Esophagus squamous epithelium (tissue), 5 donors: ENCODE measurements around the gene RERE. TPM values are rescaled to one million over a fixed set of nuclear protein-coding genes. Genes with fewer than 3 reads are reported as not detected.
"Not testable (repeated sequence)": the region's sequence is repeated elsewhere in the genome, so short reads cannot be mapped to it uniquely, and the experiment has no call there.

Experiments
- DNase-seq: peaks from one replicate; lab custom pipeline; 2025; lab: John Stamatoyannopoulos, UW
- H3K27ac ChIP-seq, 4 donors: fragments of 200-600 bp; sonication (generic); one replicate each; pipeline ENCODE4 v1.5.1; 2016 to 2019; ENCODE audit warnings: mild to moderate bottlenecking in 1 of 4
- H3K27me3 ChIP-seq, 4 donors: fragments of 200-600 bp; sonication (generic); 1 replicate in 3 of 4; 2 replicates in 1 of 4; pipeline versions ENCODE4 v1.5.1 to v1.6.0; 2017 to 2021; ENCODE audit warnings: antibody characterized with exemption in 1 of 4
- H3K36me3 ChIP-seq, 3 donors: fragments of 200-600 bp; sonication (generic); one replicate each; pipeline ENCODE4 v1.5.1; 2016 to 2019
- H3K4me1 ChIP-seq, 3 donors: fragments of 200-600 bp; sonication (generic); one replicate each; pipeline ENCODE4 v1.5.1; 2017 to 2019
- H3K4me3 ChIP-seq, 4 donors: fragments of 200-600 bp; sonication (generic); 1 replicate in 3 of 4; 2 replicates in 1 of 4; pipeline ENCODE4 v1.5.1; 2016 to 2019; ENCODE audit warnings: mild to moderate bottlenecking in 2 of 4, moderate library complexity in 1 of 4
- H3K9me3 ChIP-seq, 3 donors: fragments of 200-600 bp; sonication (generic); one replicate each; pipeline ENCODE4 v1.5.1; 2016 to 2019
- POLR2A ChIP-seq, 4 donors: fragments of 450-650 bp; IDR thresholded peaks; one replicate each; pipeline ENCODE4 v1.6.1; 2017; ENCODE audit warnings: antibody characterized with exemption in 4 of 4, mild to moderate bottlenecking in 4 of 4, moderate library complexity in 3 of 4
- WGBS, 2 donors: methylation state at CpG; one replicate each; pipeline ENCODE4 v1.1.5; 2018; 5-methylcytosine and 5-hydroxymethylcytosine counted together
- intact Hi-C: fragments of 100-400 bp; cut with DNase I; formaldehyde crosslinking; loops from one replicate; pipeline ENCODE4 v1.15.0; 2022
- total RNA-seq, 4 donors: library from RNA; depleted of rRNA; stranded (reverse); fragments of >200 nt; gene quantifications; one replicate each; pipeline ENCODE4 v1.1.0, GENCODE V29; 2016
- TF ChIP-seq, protein P1 (sequence below), 6 experiments: fragments of 450-650 bp in 4 of 6; fragments of 200-600 bp in 2 of 6; sonication (generic) in 2 of 6; IDR thresholded peaks; one replicate each; pipeline ENCODE4 v1.5.1; 2016 to 2019; ENCODE audit warnings: antibody characterized with exemption in 6 of 6, mild to moderate bottlenecking in 4 of 6, moderate library complexity in 4 of 6
- donor health status: DM: yes; HTN: yes; CAD: no.

RERE gene
- total RNA-seq, 4 donors from 2014 or later: 27.5 to 56.6 (median 32.1) TPM

DNA sequence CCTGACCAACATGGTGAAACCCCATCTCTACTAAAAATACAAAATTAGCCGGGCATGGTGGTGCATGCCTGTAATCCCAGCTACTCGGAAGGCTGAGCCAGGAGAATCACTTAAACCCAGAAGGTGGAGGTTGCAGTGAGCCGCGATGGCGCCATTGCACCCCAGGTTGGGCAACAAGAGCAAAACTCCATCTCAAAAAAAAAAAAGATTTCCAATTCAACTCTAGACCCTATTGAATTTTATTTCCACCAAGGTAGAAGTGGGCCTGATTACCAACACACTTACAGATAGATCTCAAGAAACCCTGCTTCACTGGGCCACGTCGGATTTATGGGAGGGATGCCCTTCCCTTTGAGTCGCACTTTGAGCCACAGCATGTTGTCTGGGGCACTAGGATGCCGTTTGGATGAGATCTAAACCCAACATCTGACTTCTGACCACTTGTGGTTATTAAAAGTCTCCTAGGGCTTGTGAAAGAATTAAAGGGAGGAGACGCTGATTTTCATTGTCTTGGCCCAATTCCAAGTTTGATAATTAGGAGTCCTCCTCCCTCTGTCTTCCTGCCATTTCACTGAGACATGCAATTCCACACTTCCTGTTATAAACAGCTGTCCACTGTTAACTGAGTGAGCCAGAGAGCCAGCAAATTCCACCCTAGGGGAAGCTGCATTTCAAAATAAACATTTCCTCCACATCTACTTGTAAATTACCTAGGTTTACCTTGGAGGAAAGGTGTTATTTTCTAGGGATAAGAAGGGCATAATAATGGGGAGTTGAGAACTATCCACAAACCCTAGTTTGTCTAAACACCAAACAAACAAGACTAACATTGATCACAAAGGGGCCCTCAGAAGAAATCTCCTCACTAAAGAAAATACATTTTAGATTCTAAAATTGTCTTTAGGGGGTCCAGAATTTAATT lies 5.2 kb upstream of the RERE start:
- no peak for TF ChIP-seq POLR2A (IDR thresholded peaks at IDR 0.05)
- intact Hi-C loops: no loop called here

DNA sequence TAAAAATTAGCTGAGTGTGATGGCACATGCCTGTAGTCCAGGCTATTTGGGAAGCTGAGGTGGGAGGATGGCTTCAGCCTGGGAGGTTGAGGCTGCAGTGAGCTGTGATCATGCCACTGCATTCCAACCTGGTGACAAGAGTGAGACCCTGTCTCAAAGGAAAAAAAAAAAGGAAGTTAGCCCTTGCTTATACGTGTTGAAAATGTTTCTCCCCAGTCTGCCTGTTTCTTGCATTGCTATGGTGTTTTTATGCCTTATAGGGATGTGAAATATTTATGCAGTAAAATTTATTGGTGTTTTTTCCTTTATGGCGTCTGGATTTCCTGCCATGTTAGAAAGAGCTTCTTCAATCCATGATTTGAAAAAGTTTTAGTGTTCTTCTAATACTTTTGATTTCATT lies 3.6 kb upstream of the RERE start:
- WGBS, 2 donors: 39 to 58% methylated on average over 2 of the region's 2 CpGs
- TF ChIP-seq POLR2A (IDR thresholded peaks at IDR 0.05): no peak
- TF ChIP-seq, protein P1, sequence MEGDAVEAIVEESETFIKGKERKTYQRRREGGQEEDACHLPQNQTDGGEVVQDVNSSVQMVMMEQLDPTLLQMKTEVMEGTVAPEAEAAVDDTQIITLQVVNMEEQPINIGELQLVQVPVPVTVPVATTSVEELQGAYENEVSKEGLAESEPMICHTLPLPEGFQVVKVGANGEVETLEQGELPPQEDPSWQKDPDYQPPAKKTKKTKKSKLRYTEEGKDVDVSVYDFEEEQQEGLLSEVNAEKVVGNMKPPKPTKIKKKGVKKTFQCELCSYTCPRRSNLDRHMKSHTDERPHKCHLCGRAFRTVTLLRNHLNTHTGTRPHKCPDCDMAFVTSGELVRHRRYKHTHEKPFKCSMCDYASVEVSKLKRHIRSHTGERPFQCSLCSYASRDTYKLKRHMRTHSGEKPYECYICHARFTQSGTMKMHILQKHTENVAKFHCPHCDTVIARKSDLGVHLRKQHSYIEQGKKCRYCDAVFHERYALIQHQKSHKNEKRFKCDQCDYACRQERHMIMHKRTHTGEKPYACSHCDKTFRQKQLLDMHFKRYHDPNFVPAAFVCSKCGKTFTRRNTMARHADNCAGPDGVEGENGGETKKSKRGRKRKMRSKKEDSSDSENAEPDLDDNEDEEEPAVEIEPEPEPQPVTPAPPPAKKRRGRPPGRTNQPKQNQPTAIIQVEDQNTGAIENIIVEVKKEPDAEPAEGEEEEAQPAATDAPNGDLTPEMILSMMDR (IDR thresholded peaks at IDR 0.05): no peak
- Histone ChIP-seq H3K27me3 (no peaks in the 10 kb centered on the region), H3K27ac (no peak overlapping the region), H3K4me3 (no peak overlapping the region), H3K9me3 (no peaks in the 10 kb centered on the region), H3K4me1 (peaks cover 0 to 49% (median 13%) of the 10 kb centered on the region in 3 donors), H3K36me3 (no peaks in the 10 kb centered on the region)
- intact Hi-C loops: no loop called here
- DNase-seq: no peak

More for the DNA sequence above, 5.2 kb upstream of the RERE start:
- DNase-seq: no peak
- H3K27me3 ChIP-seq: no peaks in the 10 kb centered on the region
- peaks cover 0 to 40% (median 13%) of the 10 kb centered on the region in 3 donors for H3K4me1 ChIP-seq
- no peaks in the 10 kb centered on the region for H3K9me3 ChIP-seq
- H3K4me3 ChIP-seq: no peak overlapping the region
- peak overlapping the region in 3 of 4 donors; percentile 13 to 50 (median 42) for H3K27ac ChIP-seq
- H3K36me3 ChIP-seq: no peaks in the 10 kb centered on the region
- 42 to 51% methylated on average over 5 to 10 of the region's 10 CpGs for WGBS, 2 donors

DNA sequence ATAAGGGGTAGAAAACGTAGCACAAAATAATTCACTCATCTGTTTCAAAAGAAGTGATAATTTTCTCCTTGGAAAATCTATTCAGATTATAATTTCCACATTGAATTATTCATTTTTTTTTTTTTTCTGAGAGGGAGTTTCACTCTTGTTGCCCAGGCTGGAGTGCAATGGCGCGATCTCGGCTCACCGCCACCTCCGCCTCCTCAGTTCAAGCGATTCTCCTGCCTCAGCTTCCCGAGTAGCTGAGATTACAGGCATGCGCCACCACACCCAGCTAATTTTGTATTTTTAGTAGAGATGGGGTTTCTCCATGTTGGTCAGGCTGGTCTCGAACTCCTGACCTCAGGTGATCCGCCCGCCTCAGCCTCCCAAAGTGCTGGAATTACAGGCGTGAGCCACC lies 1.3 kb upstream of the RERE start:
- not testable (repeated sequence) for H3K9me3 ChIP-seq

DNA sequence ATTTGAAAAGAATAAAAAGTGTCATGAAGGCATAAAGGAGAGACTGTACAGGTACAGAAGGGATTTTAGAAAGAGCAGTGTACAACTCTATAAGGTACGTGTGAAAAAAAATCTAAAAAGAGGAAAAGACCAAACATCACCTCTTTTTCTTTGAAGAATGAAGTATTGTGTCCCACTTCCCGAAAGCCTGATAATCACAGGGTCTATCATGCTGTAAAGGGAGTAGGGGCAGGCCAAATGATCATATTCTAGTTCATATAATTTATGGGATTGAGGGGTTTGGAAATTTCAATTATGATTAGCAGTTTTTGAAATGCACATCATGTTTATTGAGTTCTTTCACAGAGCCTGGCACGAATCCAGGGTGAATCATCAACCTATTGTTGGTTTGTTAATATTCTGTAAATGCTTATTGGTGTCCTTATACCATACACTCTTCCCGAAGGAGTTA lies 910 bp upstream of the RERE start:
- WGBS, 2 donors: 2 to 3% methylated on average over 3 to 4 of the region's 4 CpGs
- Histone ChIP-seq H3K27ac (peak overlapping the region; percentile 96 to 98 (median 98)), H3K36me3 (no peaks in the 10 kb centered on the region), H3K4me1 (peaks cover 11 to 66% (median 36%) of the 10 kb centered on the region in 3 donors), H3K4me3 (peak overlapping the region; percentile 62 to 91 (median 75)), H3K9me3 (no peaks in the 10 kb centered on the region), H3K27me3 (no peaks in the 10 kb centered on the region)
- DNase-seq: no peak
- no peak for TF ChIP-seq POLR2A (IDR thresholded peaks at IDR 0.05)
- TF ChIP-seq, protein P1 (IDR thresholded peaks at IDR 0.05): no peak
- intact Hi-C loops: no loop called here

More for the DNA sequence above, 1.3 kb upstream of the RERE start:
- peak overlapping the region in 3 of 4 donors; percentile 67 to 91 (median 83) for H3K4me3 ChIP-seq
- intact Hi-C loops, H3K36me3 ChIP-seq, H3K27me3 ChIP-seq, DNase-seq: not testable (repeated sequence)
- 69 to 80% methylated on average over 11 to 13 of the region's 13 CpGs for WGBS, 2 donors
- H3K4me1 ChIP-seq: peaks cover 11 to 66% (median 34%) of the 10 kb centered on the region in 3 donors
- peak overlapping the region; percentile 96 to 98 (median 98) for H3K27ac ChIP-seq

DNA sequence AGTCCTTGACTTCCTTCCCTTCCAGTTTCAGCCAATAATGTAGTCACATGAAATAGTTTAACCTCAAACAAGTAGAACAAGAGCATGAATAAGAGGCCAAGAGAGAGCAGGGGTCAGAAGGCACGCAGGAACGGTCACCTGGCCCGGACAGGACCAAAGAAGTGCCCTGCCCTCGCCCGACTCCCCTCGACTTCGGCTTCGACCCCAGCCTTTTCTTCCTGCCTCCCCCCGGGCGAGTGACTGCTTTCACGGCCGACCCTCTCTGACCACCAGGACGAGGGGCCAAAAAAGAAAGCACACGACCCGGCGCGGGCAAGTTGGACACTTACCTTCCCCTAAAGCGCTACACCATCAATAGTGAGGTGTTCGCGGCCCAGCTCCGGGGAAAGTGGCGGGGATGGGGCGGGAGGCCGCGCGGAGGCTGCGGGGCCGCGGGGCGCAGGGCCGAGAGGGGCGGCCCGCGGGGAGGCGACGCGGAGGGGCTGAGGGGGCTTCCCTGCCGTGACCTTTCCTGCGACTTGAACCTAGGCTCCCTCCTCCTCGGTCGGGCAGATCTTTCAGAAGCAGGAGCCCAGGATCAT lies 519 bp downstream of the RERE start:
- Histone ChIP-seq H3K27ac (peak overlapping the region; percentile 96 to 98 (median 98)), H3K9me3 (no peaks in the 10 kb centered on the region), H3K4me3 (peak overlapping the region; percentile 62 to 91 (median 75)), H3K4me1 (peaks cover 11 to 66% (median 31%) of the 10 kb centered on the region in 3 donors), H3K36me3 (no peaks in the 10 kb centered on the region), H3K27me3 (no peaks in the 10 kb centered on the region)
- intact Hi-C loops: no loop called here
- DNase-seq: no peak
- TF ChIP-seq, protein P1 (IDR thresholded peaks at IDR 0.05): no peak
- TF ChIP-seq POLR2A (IDR thresholded peaks at IDR 0.05): no peak
- WGBS, 2 donors: 0 to 2% methylated on average over 4 to 18 of the region's 41 CpGs
